Stimulated activated CD8-positive, alpha-beta memory T cell treated with anti-CD3 and anti-CD28 coated beads, Interleukin-12 subunit alpha, Interleukin-12 subunit beta, amount 100 ng/mL, for 1 hour (primary cell): ENCODE data around the gene NUP133.
A peak's percentile ranks its signal among the peaks of the same experiment; 100 is the strongest.
"Not testable (repeated sequence)": the region's sequence is repeated elsewhere in the genome, so short reads cannot be mapped to it uniquely, and the experiment has no call there.

ENCODE experiments used
- DNase-seq: peaks from one replicate; pipeline ENCODE4 v3.0.0-alpha.2; 2020; ENCODE audit warnings: low read depth

Gene NUP133

GRCh38 chr1:229507951-229508822 is at the start of gene NUP133:
Gene NUP133 (minus strand): TSS chr1:229508341. CDS start chr1:229508249, 92 bp downstream.
- DNase-seq: peak; percentile 99

- DNase-seq: no peak
These were observed 49.2 kb upstream of the NUP133 start for GRCh38 chr1:229557200-229557850.

GRCh38 chr1:229554886-229555621 is 46.9 kb upstream of the NUP133 start:
- DNase-seq: no peak

DNA sequence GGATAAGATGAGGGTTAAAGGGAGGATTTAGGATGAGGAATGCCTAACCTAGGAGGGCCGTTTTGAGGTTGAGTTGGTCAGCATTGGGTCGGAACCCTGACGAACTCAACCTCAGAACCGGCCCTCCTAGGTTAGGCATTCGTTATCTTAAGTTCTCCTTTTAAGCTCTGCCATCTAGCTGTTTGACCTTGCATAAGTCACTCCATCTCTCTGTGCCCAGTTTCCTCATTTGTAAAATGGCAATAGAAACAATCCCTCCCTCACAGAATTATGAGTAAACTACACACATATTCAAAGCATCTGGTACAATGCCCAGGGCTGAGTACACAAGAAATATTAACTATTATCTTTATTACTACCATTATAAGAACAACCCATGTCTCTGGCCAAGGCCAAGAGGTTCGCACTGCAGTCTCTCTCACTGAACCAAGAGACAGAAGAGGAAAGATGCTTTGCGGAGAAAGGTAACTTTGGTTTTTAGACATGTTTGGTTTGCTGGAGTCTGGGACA is 45.5 kb upstream of the NUP133 start:
- no peak for DNase-seq

- DNase-seq: no peak
These were observed 44.6 kb upstream of the NUP133 start for GRCh38 chr1:229552732-229553131.

- no peak for DNase-seq
These were observed 42.8 kb upstream of the NUP133 start for GRCh38 chr1:229550812-229551567.

GRCh38 chr1:229547542-229547941 is 39.4 kb upstream of the NUP133 start:
- DNase-seq: no peak

DNA sequence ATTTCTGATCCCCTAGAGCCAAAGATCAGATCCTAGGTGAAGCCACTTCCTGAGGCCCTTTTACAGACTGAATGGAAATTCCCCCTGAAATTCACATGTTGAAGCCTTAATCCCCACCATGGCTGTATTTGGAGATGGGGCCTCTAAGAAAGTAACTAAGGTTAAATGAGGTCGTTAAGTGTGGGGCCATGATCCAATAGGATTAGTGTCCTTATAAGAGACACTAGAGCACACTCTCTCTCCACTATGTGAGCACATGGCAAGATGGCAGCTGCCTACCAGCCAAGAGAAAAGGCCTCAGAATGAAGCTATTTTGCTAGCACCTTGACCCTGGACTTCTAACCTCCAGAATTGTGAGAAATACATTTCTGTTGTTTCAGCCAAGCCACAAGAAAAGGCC is 36.4 kb upstream of the NUP133 start:
- no peak for DNase-seq

- DNase-seq: no peak
These were observed 31.8 kb upstream of the NUP133 start for GRCh38 chr1:229539863-229540506.

GRCh38 chr1:229538945-229539344 is 30.8 kb upstream of the NUP133 start:
- DNase-seq: no peak

- no peak for DNase-seq
These were observed 29.8 kb upstream of the NUP133 start for GRCh38 chr1:229537894-229538293.

- no peak for DNase-seq
These were observed 28.8 kb upstream of the NUP133 start for GRCh38 chr1:229536982-229537381.

DNA sequence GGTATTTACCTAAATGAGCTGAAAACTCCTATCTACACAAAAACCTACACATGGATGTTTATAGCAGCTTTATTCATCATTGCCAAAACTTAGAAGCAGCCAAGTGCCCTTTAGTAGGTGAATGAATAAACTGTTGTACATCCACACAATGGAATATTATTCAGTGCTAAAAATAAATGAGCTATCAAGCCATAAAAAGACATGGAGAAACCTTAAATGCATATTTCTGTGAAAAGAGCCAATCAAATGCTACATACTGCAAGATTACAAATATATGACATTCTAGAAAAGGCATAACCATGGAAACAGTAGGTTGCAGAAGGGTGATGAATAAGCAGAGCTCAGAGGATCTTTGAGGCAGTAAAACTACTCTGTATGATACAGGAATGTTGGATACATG is 27.1 kb upstream of the NUP133 start:
- no peak for DNase-seq

- DNase-seq: no peak
These were observed 23.2 kb upstream of the NUP133 start for GRCh38 chr1:229531326-229531725.

- no peak for DNase-seq
These were observed 21.5 kb upstream of the NUP133 start for GRCh38 chr1:229529639-229530038.

DNA sequence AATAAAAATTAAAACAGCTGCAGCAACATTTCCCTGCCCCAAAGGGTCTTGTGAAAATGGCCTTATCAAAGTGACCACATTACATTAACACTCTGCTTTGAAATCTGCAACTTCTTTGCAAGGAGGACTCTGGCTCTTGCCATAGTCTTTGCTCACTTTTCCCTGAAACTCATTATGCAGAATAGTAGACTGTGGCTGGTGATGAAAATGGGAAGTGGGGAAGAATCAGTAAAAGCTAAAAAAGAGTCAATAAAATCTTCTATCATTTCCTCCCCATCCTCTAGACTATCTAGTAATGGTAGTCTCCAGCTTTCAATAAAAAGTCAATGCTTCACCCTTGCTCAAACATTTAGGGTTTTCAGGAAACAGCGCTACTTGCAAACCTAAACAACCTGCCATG is 18.6 kb upstream of the NUP133 start:
- DNase-seq: no peak

- no peak for DNase-seq
These were observed 14.9 kb upstream of the NUP133 start for GRCh38 chr1:229523052-229523451.

GRCh38 chr1:229514578-229515275 is 6.6 kb upstream of the NUP133 start:
- DNase-seq: peak; percentile 41

DNA sequence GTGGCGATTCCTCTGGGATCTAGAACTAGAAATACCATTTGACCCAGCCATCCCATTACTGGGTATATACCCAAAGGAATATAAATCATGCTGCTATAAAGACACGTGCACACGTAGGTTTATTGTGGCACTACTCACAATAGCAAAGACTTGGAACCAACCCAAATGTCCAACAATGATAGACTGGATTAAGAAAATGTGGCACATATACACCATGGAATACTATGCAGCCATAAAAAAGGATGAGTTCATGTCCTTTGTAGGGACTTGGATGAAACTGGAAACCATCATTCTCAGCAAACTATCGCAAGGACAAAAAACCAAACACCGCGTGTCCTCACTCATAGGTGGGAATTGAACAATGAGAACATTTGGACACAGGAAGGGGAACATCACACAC is 3.5 kb upstream of the NUP133 start:
- DNase-seq: not testable (repeated sequence)

DNA sequence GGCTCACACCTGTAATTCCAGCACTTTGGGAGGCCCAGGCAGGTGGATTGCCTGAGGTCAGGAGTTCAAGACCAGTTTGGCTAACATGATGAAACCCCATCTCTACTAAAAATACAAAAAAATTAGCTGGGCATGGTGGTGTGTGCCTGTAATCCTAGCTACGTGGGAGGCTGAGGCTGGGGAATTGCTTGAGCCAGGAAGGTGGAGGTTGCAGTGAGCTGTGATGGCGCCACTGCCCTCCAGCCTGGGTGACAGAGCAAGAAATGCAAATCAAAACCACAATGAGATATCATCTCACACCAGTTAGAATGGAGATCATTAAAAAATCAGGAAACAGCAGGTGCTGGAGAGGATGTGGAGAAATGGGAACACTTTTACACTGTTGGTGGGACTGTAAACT is 3.1 kb upstream of the NUP133 start:
- DNase-seq: not testable (repeated sequence)

GRCh38 chr1:229509576-229509975 is 1.4 kb upstream of the NUP133 start:
- DNase-seq: no peak
